Activated naive CD4-positive, alpha-beta T cell treated with anti-CD3 and anti-CD28 coated beads, Interleukin-2, amount 50 U/mL, for 24 hours (primary cell): ENCODE data around the gene TMTC1.
A peak's percentile ranks its signal among the peaks of the same experiment; 100 is the strongest.
"Not testable (repeated sequence)": the region's sequence is repeated elsewhere in the genome, so short reads cannot be mapped to it uniquely, and the experiment has no call there.

ENCODE experiments used
- H3K27ac Mint-ChIP-seq: one replicate; pipeline ENCODE4 v1.8.0; 2021; ENCODE audit warnings: mild to moderate bottlenecking, mixed read lengths
- H3K27me3 Mint-ChIP-seq: one replicate; pipeline ENCODE4 v1.8.0; 2021; ENCODE audit warnings: mixed read lengths
- H3K36me3 Mint-ChIP-seq: one replicate; pipeline ENCODE4 v1.8.0; 2021; ENCODE audit warnings: mixed read lengths
- H3K4me1 Mint-ChIP-seq: one replicate; pipeline ENCODE4 v1.8.0; 2021; ENCODE audit warnings: mixed read lengths
- H3K4me3 Mint-ChIP-seq: one replicate; pipeline ENCODE4 v1.8.0; 2021; ENCODE audit warnings: mild to moderate bottlenecking, mixed read lengths
- H3K9me3 Mint-ChIP-seq: one replicate; pipeline ENCODE4 v1.8.0; 2021; ENCODE audit warnings: mixed read lengths

The TMTC1 gene

GRCh38 chr12:29783773-29784666, at the start of gene TMTC1:
Gene TMTC1, minus strand, starts transcription at chr12:29783942. Its CDS starts 191 bp downstream, at chr12:29783751.
- Mint-ChIP-seq H3K36me3 (no peaks in the 10 kb centered on the region), H3K27ac (no peak within 1 kb of the TSS), H3K27me3 (peaks cover 34% of the 10 kb centered on the region), H3K9me3 (no peaks in the 10 kb centered on the region), H3K4me3 (peak within 1 kb of the TSS; percentile 7), H3K4me1 (peaks cover 3% of the 10 kb centered on the region)

DNA sequence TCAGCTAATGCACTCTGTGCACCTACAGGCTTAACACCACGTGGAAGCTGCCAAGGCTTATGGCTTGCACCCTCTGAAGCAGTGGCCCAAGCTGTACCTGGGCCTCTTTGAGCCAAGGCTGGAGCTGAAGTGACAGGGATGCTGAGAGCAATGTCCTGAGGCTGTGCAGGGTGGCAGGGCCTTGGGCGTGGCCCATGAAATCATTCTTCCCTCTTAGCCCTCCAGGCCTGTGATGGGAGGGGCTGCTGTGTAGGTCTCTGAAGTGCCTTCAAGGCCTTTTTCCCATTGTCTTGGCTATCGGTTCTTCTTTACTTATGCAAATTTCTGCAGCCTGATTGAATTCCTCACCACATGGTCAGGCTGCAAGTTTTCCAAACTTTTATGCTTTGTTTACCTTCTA, 47.4 kb upstream of the TMTC1 start:
- Mint-ChIP-seq H3K4me3 (no peak overlapping the region), H3K27ac (no peak overlapping the region), H3K9me3 (peaks cover 16% of the 10 kb centered on the region), H3K4me1 (no peaks in the 10 kb centered on the region), H3K27me3 (no peaks in the 10 kb centered on the region), H3K36me3 (no peaks in the 10 kb centered on the region)

DNA sequence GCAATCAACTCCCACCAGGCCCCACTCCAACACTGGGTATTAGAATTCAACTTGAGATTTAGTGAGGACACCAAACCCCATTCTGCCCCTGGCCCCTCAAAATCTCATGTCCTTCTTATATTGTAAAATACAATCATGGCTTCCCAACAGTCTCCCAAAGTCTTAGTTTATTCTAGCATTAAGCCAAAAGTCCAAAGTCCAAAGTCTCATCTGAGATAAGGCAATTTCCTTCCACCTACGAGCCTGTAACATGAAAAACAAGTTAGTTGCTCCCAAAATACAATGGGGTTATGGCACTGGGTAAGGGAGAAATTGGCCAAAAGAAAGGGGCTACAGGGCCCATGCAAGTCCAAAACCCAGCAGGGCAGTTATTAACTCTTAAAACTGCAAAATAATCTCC, 46.6 kb upstream of the TMTC1 start:
- no peaks in the 10 kb centered on the region for H3K4me1 Mint-ChIP-seq
- H3K36me3 Mint-ChIP-seq, result no peaks in the 10 kb centered on the region
- H3K9me3 Mint-ChIP-seq, result peaks cover 10% of the 10 kb centered on the region
- H3K27me3 Mint-ChIP-seq, result no peaks in the 10 kb centered on the region
- no peak overlapping the region for H3K27ac Mint-ChIP-seq
- H3K4me3 Mint-ChIP-seq, result no peak overlapping the region

- no peaks in the 10 kb centered on the region for H3K9me3 Mint-ChIP-seq
- no peaks in the 10 kb centered on the region for H3K36me3 Mint-ChIP-seq
- H3K4me3 Mint-ChIP-seq, result no peak overlapping the region
- H3K27ac Mint-ChIP-seq, result no peak overlapping the region
- no peaks in the 10 kb centered on the region for H3K4me1 Mint-ChIP-seq
- no peaks in the 10 kb centered on the region for H3K27me3 Mint-ChIP-seq
Observed at GRCh38 chr12:29818916-29819623, 35.3 kb upstream of the TMTC1 start.

GRCh38 chr12:29816874-29817725, 33.4 kb upstream of the TMTC1 start:
- Mint-ChIP-seq H3K4me3 (no peak overlapping the region), H3K27ac (no peak overlapping the region), H3K27me3 (no peaks in the 10 kb centered on the region), H3K9me3 (no peaks in the 10 kb centered on the region), H3K4me1 (no peaks in the 10 kb centered on the region), H3K36me3 (no peaks in the 10 kb centered on the region)

DNA sequence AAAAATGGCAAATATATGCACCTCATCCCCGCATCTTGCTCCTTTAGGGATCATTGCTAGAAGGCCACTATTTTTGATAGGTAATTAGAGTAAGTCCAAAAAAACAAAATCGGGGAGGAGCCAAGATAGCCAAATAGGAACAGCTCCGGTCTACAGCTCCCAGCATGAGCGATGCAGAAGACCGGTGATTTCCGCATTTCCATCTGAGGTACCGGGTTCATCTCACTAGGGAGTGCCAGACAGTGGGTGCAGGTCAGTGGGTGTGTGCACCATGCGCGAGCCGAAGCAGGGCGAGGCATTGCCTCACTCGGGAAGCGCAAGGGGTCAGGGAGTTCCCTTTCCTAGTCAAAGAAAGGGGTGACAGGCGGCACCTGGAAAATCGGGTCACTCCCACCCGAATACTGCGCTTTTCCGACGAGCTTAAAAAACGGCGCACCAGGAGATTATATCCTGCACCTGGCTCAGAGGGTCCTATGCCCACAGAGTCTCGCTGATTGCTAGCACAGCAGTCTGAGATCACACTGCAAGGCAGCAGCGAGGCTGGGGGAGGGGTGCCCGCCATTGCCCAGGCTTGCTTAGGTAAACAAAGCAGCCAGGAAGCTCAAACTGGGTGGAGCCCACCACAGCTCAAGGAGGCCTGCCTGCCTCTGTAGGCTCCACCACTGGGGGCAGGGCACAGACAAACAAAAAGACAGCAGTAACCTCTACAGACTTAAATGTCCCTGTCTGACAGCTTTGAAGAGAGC, 26.0 kb upstream of the TMTC1 start:
- not testable (repeated sequence) for H3K27me3 Mint-ChIP-seq, H3K27ac Mint-ChIP-seq, H3K9me3 Mint-ChIP-seq, H3K36me3 Mint-ChIP-seq, H3K4me1 Mint-ChIP-seq, H3K4me3 Mint-ChIP-seq

GRCh38 chr12:29807129-29807528, 23.4 kb upstream of the TMTC1 start:
- no peaks in the 10 kb centered on the region for H3K36me3 Mint-ChIP-seq
- H3K4me3 Mint-ChIP-seq, result no peak overlapping the region
- no peaks in the 10 kb centered on the region for H3K9me3 Mint-ChIP-seq
- H3K27ac Mint-ChIP-seq, result no peak overlapping the region
- no peaks in the 10 kb centered on the region for H3K4me1 Mint-ChIP-seq
- H3K27me3 Mint-ChIP-seq, result no peaks in the 10 kb centered on the region

DNA sequence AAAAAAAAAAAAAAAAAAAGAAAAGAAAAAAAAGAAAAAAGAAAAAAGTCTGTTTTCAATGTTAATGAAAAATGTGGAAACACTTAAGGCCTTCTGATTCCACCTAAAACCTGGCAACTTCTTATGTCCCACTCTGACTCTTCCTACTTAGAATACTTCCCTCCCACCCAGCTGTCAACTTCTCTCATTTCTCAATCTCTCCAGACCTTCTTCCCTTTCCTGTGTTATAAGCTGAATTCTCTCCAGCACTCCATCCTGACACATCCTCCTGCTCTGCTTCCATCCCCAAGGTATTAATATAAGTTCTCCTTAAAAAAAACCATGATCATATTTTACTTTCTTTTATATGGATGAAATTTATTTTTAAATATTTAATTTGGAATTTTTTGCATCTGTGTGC, 20.3 kb upstream of the TMTC1 start:
- Mint-ChIP-seq H3K4me3 (no peak overlapping the region), H3K4me1 (no peaks in the 10 kb centered on the region), H3K9me3 (no peaks in the 10 kb centered on the region), H3K27ac (no peak overlapping the region), H3K27me3 (no peaks in the 10 kb centered on the region), H3K36me3 (no peaks in the 10 kb centered on the region)

DNA sequence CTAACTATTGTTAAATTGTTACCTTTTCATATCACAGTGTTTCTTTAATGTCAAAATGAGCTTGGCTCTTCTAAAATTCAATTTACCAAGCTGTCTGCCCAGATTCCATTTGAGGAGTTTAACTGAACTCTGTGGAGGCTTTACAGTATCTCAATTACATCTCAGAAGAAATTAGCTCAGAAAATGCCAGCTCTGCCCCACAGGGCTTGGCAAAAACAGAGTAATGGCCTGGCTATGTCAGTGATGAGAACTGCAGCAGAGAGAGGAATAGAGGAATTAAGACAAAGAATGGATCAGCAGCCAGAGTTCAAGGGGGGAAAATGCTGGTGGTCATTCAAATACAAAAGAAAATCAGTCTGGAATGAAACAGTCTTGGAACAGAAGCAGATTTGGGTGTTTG, 15.8 kb upstream of the TMTC1 start:
- H3K27me3 Mint-ChIP-seq, result peaks cover 14% of the 10 kb centered on the region
- H3K36me3 Mint-ChIP-seq, result no peaks in the 10 kb centered on the region
- H3K27ac Mint-ChIP-seq, result no peak overlapping the region
- no peaks in the 10 kb centered on the region for H3K9me3 Mint-ChIP-seq
- no peak overlapping the region for H3K4me3 Mint-ChIP-seq
- no peaks in the 10 kb centered on the region for H3K4me1 Mint-ChIP-seq

- H3K9me3 Mint-ChIP-seq, result no peaks in the 10 kb centered on the region
- no peak overlapping the region for H3K4me3 Mint-ChIP-seq
- H3K27ac Mint-ChIP-seq, result no peak overlapping the region
- H3K36me3 Mint-ChIP-seq, result no peaks in the 10 kb centered on the region
- peaks cover 14% of the 10 kb centered on the region for H3K27me3 Mint-ChIP-seq
- H3K4me1 Mint-ChIP-seq, result no peaks in the 10 kb centered on the region
Observed at GRCh38 chr12:29797565-29798355, 14.0 kb upstream of the TMTC1 start.

- Mint-ChIP-seq H3K9me3 (no peaks in the 10 kb centered on the region), H3K27ac (no peak overlapping the region), H3K36me3 (no peaks in the 10 kb centered on the region), H3K4me1 (no peaks in the 10 kb centered on the region), H3K27me3 (peaks cover 14% of the 10 kb centered on the region), H3K4me3 (no peak overlapping the region)
Observed at GRCh38 chr12:29796823-29797263, 13.1 kb upstream of the TMTC1 start.

GRCh38 chr12:29795715-29796114, 12.0 kb upstream of the TMTC1 start:
- no peak overlapping the region for H3K4me3 Mint-ChIP-seq
- H3K27ac Mint-ChIP-seq, result no peak overlapping the region
- no peaks in the 10 kb centered on the region for H3K9me3 Mint-ChIP-seq
- no peaks in the 10 kb centered on the region for H3K36me3 Mint-ChIP-seq
- H3K4me1 Mint-ChIP-seq, result no peaks in the 10 kb centered on the region
- peaks cover 14% of the 10 kb centered on the region for H3K27me3 Mint-ChIP-seq

GRCh38 chr12:29794862-29795261, 11.1 kb upstream of the TMTC1 start:
- no peaks in the 10 kb centered on the region for H3K4me1 Mint-ChIP-seq
- H3K36me3 Mint-ChIP-seq, result no peaks in the 10 kb centered on the region
- no peak overlapping the region for H3K27ac Mint-ChIP-seq
- peaks cover 14% of the 10 kb centered on the region for H3K27me3 Mint-ChIP-seq
- no peak overlapping the region for H3K4me3 Mint-ChIP-seq
- no peaks in the 10 kb centered on the region for H3K9me3 Mint-ChIP-seq

DNA sequence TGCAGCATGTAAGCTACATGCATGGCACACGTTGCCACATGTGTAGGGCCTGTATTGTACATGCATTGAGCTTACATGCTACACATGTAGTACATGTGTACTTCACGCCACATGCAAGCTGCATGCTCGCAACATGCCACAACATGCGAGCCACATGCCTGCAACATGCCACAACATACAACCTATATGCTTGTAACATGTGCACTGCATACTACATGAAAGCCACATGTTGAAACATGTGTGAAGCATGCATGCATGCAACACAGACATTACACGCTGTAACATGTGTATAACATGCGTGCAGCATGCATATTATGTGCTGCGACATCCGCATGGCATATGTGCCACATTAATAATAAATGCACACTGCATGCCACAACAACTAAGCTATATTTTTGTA, 9.1 kb upstream of the TMTC1 start:
- H3K27me3 Mint-ChIP-seq, result peaks cover 8% of the 10 kb centered on the region
- no peak overlapping the region for H3K27ac Mint-ChIP-seq
- H3K36me3 Mint-ChIP-seq, result no peaks in the 10 kb centered on the region
- no peaks in the 10 kb centered on the region for H3K4me1 Mint-ChIP-seq
- H3K4me3 Mint-ChIP-seq, result no peak overlapping the region
- no peaks in the 10 kb centered on the region for H3K9me3 Mint-ChIP-seq
